Muscle of leg (tissue), 11 donors: ENCODE data around the gene PRM3. TPM values are rescaled to one million over a fixed set of nuclear protein-coding genes. Genes with fewer than 3 reads are reported as not detected.

Experiments
- DNase-seq: peaks from one replicate; pipeline ENCODE4 v3.0.0; 2013
- H3K27ac ChIP-seq: one replicate; pipeline ENCODE4 v1.5.1; 2013; ENCODE audit warnings: mild to moderate bottlenecking, low read length, control low read depth
- H3K27me3 ChIP-seq: one replicate; pipeline ENCODE4 v1.6.1; 2013; ENCODE audit warnings: low read length; ENCODE audit not compliant: control insufficient read depth, insufficient read depth
- H3K36me3 ChIP-seq: one replicate; pipeline ENCODE4 v1.6.1; 2013; ENCODE audit warnings: low read length; ENCODE audit not compliant: control insufficient read depth, insufficient read depth
- H3K4me1 ChIP-seq: one replicate; pipeline ENCODE4 v1.6.1; 2013; ENCODE audit warnings: low read length; ENCODE audit not compliant: control insufficient read depth, insufficient read depth
- H3K4me3 ChIP-seq: one replicate; pipeline ENCODE4 v1.5.1; 2013; ENCODE audit warnings: low read length, control low read depth
- H3K9me3 ChIP-seq: replicated peaks from 2 replicates; pipeline ENCODE4 v1.6.1; 2013; ENCODE audit warnings: low read depth, low read length; ENCODE audit not compliant: control insufficient read depth
- WGBS: methylation state at CpG from one replicate; pipeline ENCODE4 v1.1.5; 2013; ENCODE audit warnings: missing lambda C conversion rate; ENCODE audit not compliant: insufficient coverage; 5-methylcytosine and 5-hydroxymethylcytosine counted together
- polyA plus RNA-seq, 8 donors: library from polyadenylated mRNA; unstranded; fragments of 120-200 nt; gene quantifications; one replicate each; pipeline versions ENCODE4 v1.2.1 to v1.2.3, GENCODE V29; 2013; ENCODE audit warnings: inconsistent platforms in 1 of 8, low replicate concordance in 1 of 8; ENCODE audit not compliant: insufficient read length in 8 of 8, insufficient read depth in 1 of 8
- total RNA-seq: library from RNA; stranded (reverse); fragments of 120-200 nt; gene quantifications from one replicate; pipeline ENCODE4 v1.2.4, GENCODE V29; 2013

The PRM3 gene
- total and polyA plus RNA-seq, 9 donors: not detected

- Histone ChIP-seq H3K4me1 (peaks cover 23% of the 10 kb centered on the region), H3K4me3 (no peak overlapping the region), H3K36me3 (peaks cover 3% of the 10 kb centered on the region), H3K27ac (no peak overlapping the region), H3K9me3 (no peaks in the 10 kb centered on the region), H3K27me3 (peaks cover 14% of the 10 kb centered on the region)
- WGBS: 85% methylated on average over 7 of the region's 8 CpGs
- DNase-seq: no peak
These were observed 20.9 kb downstream of the PRM3 start for GRCh38 chr16:11252482-11252931.

GRCh38 chr16:11251525-11252481, 21.6 kb downstream of the PRM3 start:
- Histone ChIP-seq H3K36me3 (peaks cover 3% of the 10 kb centered on the region), H3K4me3 (no peak overlapping the region), H3K27ac (no peak overlapping the region), H3K4me1 (peaks cover 16% of the 10 kb centered on the region), H3K27me3 (peaks cover 14% of the 10 kb centered on the region), H3K9me3 (no peaks in the 10 kb centered on the region)
- WGBS: 84% methylated on average over 7 of the region's 18 CpGs
- DNase-seq: no peak

GRCh38 chr16:11250786-11251524, 22.5 kb downstream of the PRM3 start:
- H3K36me3 ChIP-seq: peaks cover 3% of the 10 kb centered on the region
- no peak for DNase-seq
- peaks cover 3% of the 10 kb centered on the region for H3K9me3 ChIP-seq
- peaks cover 14% of the 10 kb centered on the region for H3K27me3 ChIP-seq
- peaks cover 14% of the 10 kb centered on the region for H3K4me1 ChIP-seq
- no peak overlapping the region for H3K27ac ChIP-seq
- WGBS: 100% methylated on average over 2 of the region's 10 CpGs
- no peak overlapping the region for H3K4me3 ChIP-seq

GRCh38 chr16:11250091-11250785, 23.2 kb downstream of the PRM3 start:
- 44% methylated on average over 15 of the region's 16 CpGs for WGBS
- Histone ChIP-seq H3K27me3 (peaks cover 14% of the 10 kb centered on the region), H3K9me3 (peaks cover 3% of the 10 kb centered on the region), H3K36me3 (peaks cover 3% of the 10 kb centered on the region), H3K4me1 (peaks cover 14% of the 10 kb centered on the region), H3K27ac (no peak overlapping the region), H3K4me3 (no peak overlapping the region)
- no peak for DNase-seq

- 86% methylated on average over 57 of the region's 63 CpGs for WGBS
- H3K9me3 ChIP-seq: peaks cover 3% of the 10 kb centered on the region
- peaks cover 3% of the 10 kb centered on the region for H3K36me3 ChIP-seq
- no peak overlapping the region for H3K4me3 ChIP-seq
- DNase-seq: no peak
- H3K27me3 ChIP-seq: peaks cover 11% of the 10 kb centered on the region
- peaks cover 11% of the 10 kb centered on the region for H3K4me1 ChIP-seq
- no peak overlapping the region for H3K27ac ChIP-seq
These were observed 24.0 kb downstream of the PRM3 start for GRCh38 chr16:11249233-11250061.

- Histone ChIP-seq H3K36me3 (peaks cover 3% of the 10 kb centered on the region), H3K4me3 (no peak overlapping the region), H3K4me1 (peaks cover 2% of the 10 kb centered on the region), H3K27me3 (peaks cover 2% of the 10 kb centered on the region), H3K9me3 (peaks cover 3% of the 10 kb centered on the region), H3K27ac (no peak overlapping the region)
- DNase-seq: no peak
- 80% methylated on average over 6 of the region's 8 CpGs for WGBS
These were observed 25.3 kb downstream of the PRM3 start for GRCh38 chr16:11248133-11248532.

- H3K4me1 ChIP-seq: peaks cover 4% of the 10 kb centered on the region
- peaks cover 3% of the 10 kb centered on the region for H3K9me3 ChIP-seq
- no peak overlapping the region for H3K4me3 ChIP-seq
- H3K27ac ChIP-seq: no peak overlapping the region
- DNase-seq: no peak
- no peaks in the 10 kb centered on the region for H3K36me3 ChIP-seq
- no peaks in the 10 kb centered on the region for H3K27me3 ChIP-seq
These were observed 27.4 kb downstream of the PRM3 start for GRCh38 chr16:11245988-11246387.

GRCh38 chr16:11245222-11245737, 28.1 kb downstream of the PRM3 start:
- WGBS: 52% methylated on average over 3 of the region's 5 CpGs
- H3K27me3 ChIP-seq: no peaks in the 10 kb centered on the region

GRCh38 chr16:11242658-11243057, 30.8 kb downstream of the PRM3 start:
- H3K27ac ChIP-seq: no peak overlapping the region
- H3K27me3 ChIP-seq: no peaks in the 10 kb centered on the region
- peaks cover 3% of the 10 kb centered on the region for H3K9me3 ChIP-seq
- WGBS: 71% methylated on average over 4 of the region's 12 CpGs
- H3K36me3 ChIP-seq: no peaks in the 10 kb centered on the region
- peaks cover 11% of the 10 kb centered on the region for H3K4me1 ChIP-seq
- H3K4me3 ChIP-seq: no peak overlapping the region
- DNase-seq: no peak

More at GRCh38 chr16:11245222-11245737, 28.1 kb downstream of the PRM3 start:
- Histone ChIP-seq H3K27ac (no peak overlapping the region), H3K36me3 (no peaks in the 10 kb centered on the region), H3K4me1 (peaks cover 8% of the 10 kb centered on the region), H3K9me3 (peaks cover 3% of the 10 kb centered on the region), H3K4me3 (no peak overlapping the region)
- no peak for DNase-seq
